MM.1S (cell line): ENCODE results near the gene NCOA1.

ENCODE experiments used
- DNase-seq: peaks from one replicate; pipeline ENCODE4 v3.0.0-alpha.2; 2015
- H2AFZ ChIP-seq: fragments of 300-600 bp; sonication (generic); 2 replicates; pipeline ENCODE4 v1.6.0; 2016; ENCODE audit warnings: antibody characterized with exemption, low read length
- H3F3A ChIP-seq: fragments of 300-600 bp; sonication (generic); 2 replicates; pipeline ENCODE4 v1.6.1; 2016; ENCODE audit warnings: mild to moderate bottlenecking, antibody characterized with exemption, low read length, moderate library complexity, mixed read lengths; ENCODE audit not compliant: insufficient read depth
- H3K27ac ChIP-seq: fragments of 300-600 bp; sonication (generic); 2 replicates; pipeline ENCODE4 v1.5.1; 2016; ENCODE audit warnings: mild to moderate bottlenecking, low read length
- H3K27me3 ChIP-seq: fragments of 300-600 bp; sonication (generic); replicated peaks from 2 replicates; pipeline ENCODE4 v1.6.0; 2016; ENCODE audit warnings: low read length; ENCODE audit not compliant: insufficient read depth
- H3K36me3 ChIP-seq: fragments of 300-600 bp; sonication (generic); replicated peaks from 2 replicates; pipeline ENCODE4 v1.6.1; 2016; ENCODE audit warnings: mild to moderate bottlenecking, low read length, mixed read lengths; ENCODE audit not compliant: insufficient read depth
- H3K4me1 ChIP-seq: fragments of 300-600 bp; sonication (generic); 2 replicates; pipeline ENCODE4 v1.6.1; 2016; ENCODE audit warnings: low read length, mixed read lengths
- H3K4me2 ChIP-seq: fragments of 300-600 bp; sonication (generic); 2 replicates; pipeline ENCODE4 v1.6.0; 2016; ENCODE audit warnings: low read depth, low read length
- H3K4me3 ChIP-seq: fragments of 300-600 bp; sonication (generic); 2 replicates; pipeline ENCODE4 v1.5.1; 2016; ENCODE audit warnings: low read length, mixed read lengths
- H3K79me2 ChIP-seq: fragments of 300-600 bp; sonication (generic); 2 replicates; pipeline ENCODE4 v1.6.1; 2016; ENCODE audit warnings: mixed run types, low read length, mixed read lengths
- H3K9ac ChIP-seq: fragments of 300-600 bp; sonication (generic); 2 replicates; pipeline ENCODE4 v1.6.1; 2016; ENCODE audit warnings: low read length, mixed read lengths
- H3K9me2 ChIP-seq: fragments of 300-600 bp; sonication (generic); replicated peaks from 2 replicates; pipeline ENCODE4 v1.6.1; 2016; ENCODE audit warnings: mild to moderate bottlenecking, low read length, mixed read lengths; ENCODE audit not compliant: insufficient read depth
- H3K9me3 ChIP-seq: fragments of 300-600 bp; sonication (generic); replicated peaks from 2 replicates; pipeline ENCODE4 v1.6.1; 2016; ENCODE audit warnings: mild to moderate bottlenecking, low read length, mixed read lengths; ENCODE audit not compliant: insufficient read depth
- H4K20me1 ChIP-seq: fragments of 300-600 bp; sonication (generic); 2 replicates; pipeline ENCODE4 v1.6.1; 2016; ENCODE audit warnings: mild to moderate bottlenecking, low read length, moderate library complexity, mixed read lengths; ENCODE audit not compliant: insufficient read depth
- EZH2 ChIP-seq: fragments of 300-600 bp; sonication (generic); optimal IDR thresholded peaks from 2 replicates; pipeline ENCODE3; 2017; ENCODE audit warnings: low read depth, mild to moderate bottlenecking, antibody characterized with exemption, low read length, mixed read lengths
- EZH2phosphoT487 ChIP-seq: fragments of 300-600 bp; sonication (generic); IDR thresholded peaks from 2 replicates; pipeline ENCODE4 v1.6.1; 2018; ENCODE audit warnings: antibody characterized with exemption, low read length
- TF ChIP-seq, protein P1 (sequence below): fragments of 300-600 bp; sonication (generic); IDR thresholded peaks from 2 replicates; pipeline ENCODE4 v1.5.1; 2016; ENCODE audit warnings: antibody characterized with exemption, low read length, mixed read lengths

Gene NCOA1

DNA sequence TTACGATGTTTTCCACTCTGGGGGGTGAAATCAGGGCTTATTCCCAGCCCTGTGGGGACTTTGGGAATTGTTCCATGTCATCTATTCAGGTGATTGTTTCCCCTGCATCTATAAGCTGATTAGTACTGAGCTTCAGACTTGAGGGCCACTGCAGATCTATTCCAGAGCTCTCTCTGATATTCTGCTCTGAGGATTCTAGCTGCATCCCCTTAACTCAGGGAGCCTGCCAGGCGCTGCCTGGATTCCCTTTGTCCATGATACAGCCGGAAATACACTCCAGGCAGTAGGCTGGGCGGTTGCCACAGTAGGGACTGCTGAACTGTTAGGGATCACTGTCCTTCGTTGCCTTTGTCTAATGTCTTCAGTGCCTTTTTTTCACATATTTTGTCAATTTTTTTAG lies 270.8 kb downstream of the NCOA1 start:
- H4K20me1 ChIP-seq = no peaks in the 10 kb centered on the region
- no peak overlapping the region for H3K4me2 ChIP-seq
- H3K9me3 ChIP-seq = no peaks in the 10 kb centered on the region
- no peak overlapping the region for H3K9ac ChIP-seq
- H3K36me3 ChIP-seq = no peaks in the 10 kb centered on the region
- H3K9me2 ChIP-seq = no peaks in the 10 kb centered on the region
- H3F3A ChIP-seq = no peaks in the 10 kb centered on the region
- no peak overlapping the region for H3K4me3 ChIP-seq
- TF ChIP-seq, protein P1, sequence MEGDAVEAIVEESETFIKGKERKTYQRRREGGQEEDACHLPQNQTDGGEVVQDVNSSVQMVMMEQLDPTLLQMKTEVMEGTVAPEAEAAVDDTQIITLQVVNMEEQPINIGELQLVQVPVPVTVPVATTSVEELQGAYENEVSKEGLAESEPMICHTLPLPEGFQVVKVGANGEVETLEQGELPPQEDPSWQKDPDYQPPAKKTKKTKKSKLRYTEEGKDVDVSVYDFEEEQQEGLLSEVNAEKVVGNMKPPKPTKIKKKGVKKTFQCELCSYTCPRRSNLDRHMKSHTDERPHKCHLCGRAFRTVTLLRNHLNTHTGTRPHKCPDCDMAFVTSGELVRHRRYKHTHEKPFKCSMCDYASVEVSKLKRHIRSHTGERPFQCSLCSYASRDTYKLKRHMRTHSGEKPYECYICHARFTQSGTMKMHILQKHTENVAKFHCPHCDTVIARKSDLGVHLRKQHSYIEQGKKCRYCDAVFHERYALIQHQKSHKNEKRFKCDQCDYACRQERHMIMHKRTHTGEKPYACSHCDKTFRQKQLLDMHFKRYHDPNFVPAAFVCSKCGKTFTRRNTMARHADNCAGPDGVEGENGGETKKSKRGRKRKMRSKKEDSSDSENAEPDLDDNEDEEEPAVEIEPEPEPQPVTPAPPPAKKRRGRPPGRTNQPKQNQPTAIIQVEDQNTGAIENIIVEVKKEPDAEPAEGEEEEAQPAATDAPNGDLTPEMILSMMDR = no peak
- no peak for TF ChIP-seq EZH2phosphoT487
- peaks cover 5% of the 10 kb centered on the region for H3K4me1 ChIP-seq
- H3K79me2 ChIP-seq = no peaks in the 10 kb centered on the region
- no peak for DNase-seq
- no peaks in the 10 kb centered on the region for H3K27me3 ChIP-seq
- H2AFZ ChIP-seq = no peak overlapping the region
- H3K27ac ChIP-seq = no peak overlapping the region

DNA sequence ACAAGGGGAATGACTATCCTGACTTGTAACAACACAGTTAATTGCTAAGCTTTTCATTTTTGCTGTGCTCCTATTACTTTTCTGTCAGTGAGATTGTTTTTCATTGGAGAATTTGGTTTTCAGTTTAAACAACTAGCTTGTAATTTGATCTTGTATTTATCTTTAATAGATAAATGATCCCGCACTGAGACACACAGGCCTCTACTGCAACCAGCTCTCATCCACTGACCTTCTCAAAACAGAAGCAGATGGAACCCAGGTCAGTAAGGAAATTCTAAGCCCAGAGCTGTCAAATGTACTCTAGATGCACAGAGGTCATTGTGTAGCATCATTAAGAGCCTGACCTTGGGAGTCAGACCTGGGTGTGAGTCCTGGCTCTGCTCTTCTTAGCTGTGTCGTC lies 271.5 kb downstream of the NCOA1 start:
- TF ChIP-seq EZH2phosphoT487 (no peak), EZH2 (no peak)
- TF ChIP-seq, protein P1 = no peak
- DNase-seq = no peak
- Histone ChIP-seq H3K9ac (no peak overlapping the region), H3K4me3 (no peak overlapping the region), H3K27ac (no peak overlapping the region), H3K79me2 (no peaks in the 10 kb centered on the region), H3F3A (no peaks in the 10 kb centered on the region), H3K36me3 (no peaks in the 10 kb centered on the region), H2AFZ (no peak overlapping the region), H3K9me2 (no peaks in the 10 kb centered on the region), H3K27me3 (no peaks in the 10 kb centered on the region), H4K20me1 (no peaks in the 10 kb centered on the region), H3K4me2 (no peak overlapping the region), H3K4me1 (peaks cover 5% of the 10 kb centered on the region), H3K9me3 (no peaks in the 10 kb centered on the region)

DNA sequence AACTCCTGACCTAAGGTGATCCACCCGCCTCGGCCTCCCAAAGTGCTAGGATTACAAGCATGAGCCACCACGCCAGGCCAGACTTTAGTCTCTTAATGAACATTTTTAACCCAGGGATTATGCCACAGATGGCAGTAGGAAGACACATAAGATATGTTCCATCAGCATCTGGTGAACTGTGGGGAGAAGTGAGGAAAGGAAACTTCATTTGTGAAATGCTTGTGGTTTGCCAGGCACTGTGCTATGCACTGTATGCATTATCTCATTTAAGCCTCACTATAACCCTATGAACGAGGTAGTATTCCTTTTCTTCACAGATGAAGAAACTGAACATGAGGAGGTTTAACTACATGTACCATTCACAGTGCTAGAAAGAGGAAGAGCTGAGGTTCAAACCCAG lies 272.8 kb downstream of the NCOA1 start:
- H2AFZ ChIP-seq = no peak overlapping the region
- H3K4me1 ChIP-seq = peaks cover 5% of the 10 kb centered on the region
- H3K27ac ChIP-seq = no peak overlapping the region
- H3K9me3 ChIP-seq = no peaks in the 10 kb centered on the region
- H3K27me3 ChIP-seq = no peaks in the 10 kb centered on the region
- H3K9ac ChIP-seq = no peak overlapping the region
- H3K36me3 ChIP-seq = no peaks in the 10 kb centered on the region
- H3K79me2 ChIP-seq = no peaks in the 10 kb centered on the region
- peak; percentile 11 for DNase-seq
- H3K4me3 ChIP-seq = no peak overlapping the region
- H3K4me2 ChIP-seq = no peak overlapping the region
- no peaks in the 10 kb centered on the region for H3K9me2 ChIP-seq
- TF ChIP-seq EZH2 = no peak
- TF ChIP-seq, protein P1 = no peak
- H3F3A ChIP-seq = no peaks in the 10 kb centered on the region
- H4K20me1 ChIP-seq = no peaks in the 10 kb centered on the region
